ENCODE results near the gene PRKD3.

The PRKD3 gene

DNA sequence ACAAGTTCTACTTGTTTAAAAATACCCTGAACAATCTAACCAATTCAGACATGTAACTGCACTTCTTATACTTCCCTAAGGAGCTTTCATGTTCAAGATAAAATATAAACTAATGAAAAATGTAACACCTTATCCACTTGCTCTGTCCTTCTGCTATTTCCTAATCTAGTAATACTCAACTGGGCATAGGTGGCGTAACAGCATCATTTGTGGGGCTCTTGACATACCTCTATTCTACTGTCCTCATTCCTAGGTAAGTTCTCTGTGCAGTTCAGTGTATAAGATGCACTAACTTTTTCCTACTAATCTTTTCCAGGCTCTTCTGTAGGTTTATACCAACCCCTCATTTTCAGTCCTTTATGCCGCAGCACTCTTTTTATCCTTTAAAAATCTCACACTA, 36.7 kb downstream of the PRKD3 start:
- H3K27me3 Mint-ChIP-seq, result no peaks in the 10 kb centered on the region
- intact Hi-C loops (cut with micrococcal nuclease), result no loop called here
- H3K27ac Mint-ChIP-seq, result no peak overlapping the region
- peaks cover 67% of the 10 kb centered on the region for H3K36me3 Mint-ChIP-seq (ENCODE audit: low read depth)
- H3K9me3 Mint-ChIP-seq, result no peaks in the 10 kb centered on the region
- H3K4me1 Mint-ChIP-seq (ENCODE audit: low read depth), result peaks cover 30% of the 10 kb centered on the region
- H3K4me3 Mint-ChIP-seq, result no peak overlapping the region

- H3K4me3 Mint-ChIP-seq, result no peak overlapping the region
- H3K27me3 Mint-ChIP-seq, result no peaks in the 10 kb centered on the region
- peaks cover 62% of the 10 kb centered on the region for H3K36me3 Mint-ChIP-seq (ENCODE audit: low read depth)
- H3K4me1 Mint-ChIP-seq (ENCODE audit: low read depth), result peaks cover 18% of the 10 kb centered on the region
- intact Hi-C loops (cut with micrococcal nuclease), result no loop called here
- H3K27ac Mint-ChIP-seq, result no peak overlapping the region
- no peaks in the 10 kb centered on the region for H3K9me3 Mint-ChIP-seq
Observed at GRCh38 chr2:37284381-37284780, 40.3 kb downstream of the PRKD3 start.

GRCh38 chr2:37283207-37283606, 41.4 kb downstream of the PRKD3 start:
- intact Hi-C loops (cut with micrococcal nuclease), result no loop called here

GRCh38 chr2:37282746-37283145, 41.9 kb downstream of the PRKD3 start:
- intact Hi-C loops (cut with micrococcal nuclease), result no loop called here
- no peaks in the 10 kb centered on the region for H3K9me3 Mint-ChIP-seq

More at GRCh38 chr2:37283207-37283606, 41.4 kb downstream of the PRKD3 start:
- no peak overlapping the region for H3K4me3 Mint-ChIP-seq
- H3K27ac Mint-ChIP-seq, result no peak overlapping the region
- peaks cover 11% of the 10 kb centered on the region for H3K4me1 Mint-ChIP-seq (ENCODE audit: low read depth)
- no peaks in the 10 kb centered on the region for H3K9me3 Mint-ChIP-seq
- peaks cover 65% of the 10 kb centered on the region for H3K36me3 Mint-ChIP-seq (ENCODE audit: low read depth)
- no peaks in the 10 kb centered on the region for H3K27me3 Mint-ChIP-seq

DNA sequence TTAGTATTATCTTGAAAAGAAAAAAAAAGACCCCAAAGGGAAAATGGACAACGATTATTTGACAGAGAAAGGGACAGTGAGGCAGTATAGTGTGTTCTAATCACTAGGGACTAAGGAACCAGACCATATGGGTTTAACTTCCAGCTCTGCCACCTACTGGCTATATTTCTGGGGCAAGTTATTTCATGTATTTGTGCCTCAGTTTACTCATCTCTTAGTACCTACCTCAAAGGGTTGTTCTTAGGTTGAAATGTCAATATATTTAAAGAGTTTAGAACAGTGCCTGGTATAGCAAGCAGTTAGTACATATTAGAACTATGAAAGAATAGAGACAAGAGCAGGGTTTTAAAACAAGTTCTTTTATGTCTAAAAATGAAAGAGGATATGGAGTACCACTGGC, 42.7 kb downstream of the PRKD3 start:
- no peaks in the 10 kb centered on the region for H3K27me3 Mint-ChIP-seq
- no peak overlapping the region for H3K4me3 Mint-ChIP-seq
- peaks cover 6% of the 10 kb centered on the region for H3K4me1 Mint-ChIP-seq (ENCODE audit: low read depth)
- intact Hi-C loops (cut with micrococcal nuclease), result no loop called here
- no peak overlapping the region for H3K27ac Mint-ChIP-seq
- no peaks in the 10 kb centered on the region for H3K9me3 Mint-ChIP-seq
- H3K36me3 Mint-ChIP-seq (ENCODE audit: low read depth), result peaks cover 64% of the 10 kb centered on the region

More at GRCh38 chr2:37282746-37283145, 41.9 kb downstream of the PRKD3 start:
- Mint-ChIP-seq H3K27me3 (no peaks in the 10 kb centered on the region), H3K36me3 (ENCODE audit: low read depth) (peaks cover 64% of the 10 kb centered on the region), H3K4me3 (no peak overlapping the region), H3K4me1 (ENCODE audit: low read depth) (peaks cover 7% of the 10 kb centered on the region), H3K27ac (no peak overlapping the region)

- no peak overlapping the region for H3K4me3 Mint-ChIP-seq
Observed at GRCh38 chr2:37276291-37276690, 48.3 kb downstream of the PRKD3 start.

More at GRCh38 chr2:37276291-37276690, 48.3 kb downstream of the PRKD3 start:
- no peaks in the 10 kb centered on the region for H3K9me3 Mint-ChIP-seq
- H3K36me3 Mint-ChIP-seq (ENCODE audit: low read depth), result peaks cover 83% of the 10 kb centered on the region
- no peak overlapping the region for H3K27ac Mint-ChIP-seq
- intact Hi-C loops (cut with micrococcal nuclease), result no loop called here
- peaks cover 18% of the 10 kb centered on the region for H3K4me1 Mint-ChIP-seq (ENCODE audit: low read depth)
- no peaks in the 10 kb centered on the region for H3K27me3 Mint-ChIP-seq

Measured in dendritic cell treated with granulocyte-macrophage colony-stimulating factor and Interleukin-4, amounts not matched to agents 40 ng/mL and 50 ng/mL, for 4 days (primary cell).